ENCODE measurements around the gene PTPN5.
A peak's percentile ranks its signal among the peaks of the same experiment; 100 is the strongest.

Gene PTPN5

DNA sequence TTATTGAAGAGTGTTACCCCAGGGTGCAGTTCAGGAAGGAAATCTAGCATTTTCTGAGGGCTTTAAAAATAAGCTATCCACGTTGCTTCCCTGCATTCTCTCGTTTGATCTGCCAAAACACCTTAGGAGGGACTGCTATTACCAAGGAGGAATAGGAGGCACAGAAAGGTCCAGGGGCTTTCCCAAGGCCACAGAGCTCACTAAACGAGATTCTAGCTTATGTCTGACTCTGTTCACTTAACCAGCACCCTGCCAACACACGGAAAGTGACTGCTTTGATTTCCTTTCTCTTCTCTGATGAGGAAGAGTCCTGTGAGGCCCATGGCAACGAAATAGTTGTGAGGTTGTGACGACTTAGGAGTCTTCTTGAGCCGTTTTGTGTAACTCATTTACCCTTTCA is 3.4 kb upstream of the PTPN5 start:
- Histone ChIP-seq H3K27me3 (replicated peaks; ENCODE audit: insufficient read depth, low read length) (peaks cover 27% of the 10 kb centered on the region), H3K9me3 (replicated peaks; ENCODE audit: insufficient read depth, low read length) (no peaks in the 10 kb centered on the region)

DNA sequence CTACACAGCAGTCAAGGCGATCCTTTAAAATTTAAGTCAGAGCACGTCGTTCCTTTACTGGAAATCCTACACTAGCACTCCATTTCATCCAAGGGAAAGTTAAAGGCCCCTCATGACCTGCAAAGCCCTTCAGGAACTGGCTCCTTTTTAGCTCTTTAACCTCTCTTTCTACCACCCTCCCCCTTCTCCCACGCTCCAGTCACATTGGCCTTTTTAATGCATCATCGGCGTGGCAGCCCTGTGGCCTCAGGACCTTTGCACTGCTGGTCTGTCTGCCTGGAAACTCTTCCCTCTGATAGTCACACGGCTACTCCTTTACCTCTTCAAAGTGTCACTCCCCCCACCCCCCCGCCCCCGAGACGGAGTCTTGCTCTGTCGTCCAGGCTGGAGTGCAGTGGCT is 1.2 kb upstream of the PTPN5 start:
- Histone ChIP-seq H3K4me2 (ENCODE audit: low read depth, low read length) (no peak overlapping the region), H3K4me3 (ENCODE audit: low read length) (no peak overlapping the region), H3K9me3 (replicated peaks; ENCODE audit: insufficient read depth, low read length) (no peaks in the 10 kb centered on the region), H3K9ac (ENCODE audit: low read length) (no peak overlapping the region), H3K79me2 (ENCODE audit: low read length) (no peaks in the 10 kb centered on the region), H3K36me3 (replicated peaks; ENCODE audit: insufficient read depth, low read length) (no peaks in the 10 kb centered on the region), H3F3A (ENCODE audit: insufficient read depth, low read length) (no peaks in the 10 kb centered on the region), H3K4me1 (ENCODE audit: low read length) (no peaks in the 10 kb centered on the region), H4K20me1 (ENCODE audit: insufficient read depth, low read length) (no peaks in the 10 kb centered on the region), H2AFZ (ENCODE audit: low read length) (no peak overlapping the region), H3K9me2 (replicated peaks; ENCODE audit: insufficient read depth, low read length) (no peaks in the 10 kb centered on the region), H3K27ac (ENCODE audit: low read length) (no peak overlapping the region), H3K27me3 (replicated peaks; ENCODE audit: insufficient read depth, low read length) (peaks cover 31% of the 10 kb centered on the region)
- TF ChIP-seq EZH2phosphoT487 (IDR thresholded peaks at IDR 0.05; ENCODE audit: low read length) (no peak), EZH2 (optimal IDR thresholded peaks at IDR 0.05; ENCODE audit: low read depth, low read length) (no peak)
- TF ChIP-seq, protein P1, sequence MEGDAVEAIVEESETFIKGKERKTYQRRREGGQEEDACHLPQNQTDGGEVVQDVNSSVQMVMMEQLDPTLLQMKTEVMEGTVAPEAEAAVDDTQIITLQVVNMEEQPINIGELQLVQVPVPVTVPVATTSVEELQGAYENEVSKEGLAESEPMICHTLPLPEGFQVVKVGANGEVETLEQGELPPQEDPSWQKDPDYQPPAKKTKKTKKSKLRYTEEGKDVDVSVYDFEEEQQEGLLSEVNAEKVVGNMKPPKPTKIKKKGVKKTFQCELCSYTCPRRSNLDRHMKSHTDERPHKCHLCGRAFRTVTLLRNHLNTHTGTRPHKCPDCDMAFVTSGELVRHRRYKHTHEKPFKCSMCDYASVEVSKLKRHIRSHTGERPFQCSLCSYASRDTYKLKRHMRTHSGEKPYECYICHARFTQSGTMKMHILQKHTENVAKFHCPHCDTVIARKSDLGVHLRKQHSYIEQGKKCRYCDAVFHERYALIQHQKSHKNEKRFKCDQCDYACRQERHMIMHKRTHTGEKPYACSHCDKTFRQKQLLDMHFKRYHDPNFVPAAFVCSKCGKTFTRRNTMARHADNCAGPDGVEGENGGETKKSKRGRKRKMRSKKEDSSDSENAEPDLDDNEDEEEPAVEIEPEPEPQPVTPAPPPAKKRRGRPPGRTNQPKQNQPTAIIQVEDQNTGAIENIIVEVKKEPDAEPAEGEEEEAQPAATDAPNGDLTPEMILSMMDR (IDR thresholded peaks at IDR 0.05; ENCODE audit: low read length): no peak
- no peak for DNase-seq

More for the DNA sequence above, 3.4 kb upstream of the PTPN5 start:
- H3K9ac ChIP-seq (ENCODE audit: low read length): no peak overlapping the region
- no peaks in the 10 kb centered on the region for H3K9me2 ChIP-seq (replicated peaks; ENCODE audit: insufficient read depth, low read length)
- H3K4me3 ChIP-seq (ENCODE audit: low read length): no peak overlapping the region
- no peaks in the 10 kb centered on the region for H3F3A ChIP-seq (ENCODE audit: insufficient read depth, low read length)
- H4K20me1 ChIP-seq (ENCODE audit: insufficient read depth, low read length): no peaks in the 10 kb centered on the region
- TF ChIP-seq, protein P1 (IDR thresholded peaks at IDR 0.05; ENCODE audit: low read length): no peak
- TF ChIP-seq EZH2 (optimal IDR thresholded peaks at IDR 0.05; ENCODE audit: low read depth, low read length): no peak
- TF ChIP-seq EZH2phosphoT487 (IDR thresholded peaks at IDR 0.05; ENCODE audit: low read length): no peak
- H2AFZ ChIP-seq (ENCODE audit: low read length): no peak overlapping the region
- no peak overlapping the region for H3K27ac ChIP-seq (ENCODE audit: low read length)
- H3K79me2 ChIP-seq (ENCODE audit: low read length): no peaks in the 10 kb centered on the region
- H3K36me3 ChIP-seq (replicated peaks; ENCODE audit: insufficient read depth, low read length): no peaks in the 10 kb centered on the region
- no peaks in the 10 kb centered on the region for H3K4me1 ChIP-seq (ENCODE audit: low read length)
- no peak overlapping the region for H3K4me2 ChIP-seq (ENCODE audit: low read depth, low read length)
- no peak for DNase-seq

DNA sequence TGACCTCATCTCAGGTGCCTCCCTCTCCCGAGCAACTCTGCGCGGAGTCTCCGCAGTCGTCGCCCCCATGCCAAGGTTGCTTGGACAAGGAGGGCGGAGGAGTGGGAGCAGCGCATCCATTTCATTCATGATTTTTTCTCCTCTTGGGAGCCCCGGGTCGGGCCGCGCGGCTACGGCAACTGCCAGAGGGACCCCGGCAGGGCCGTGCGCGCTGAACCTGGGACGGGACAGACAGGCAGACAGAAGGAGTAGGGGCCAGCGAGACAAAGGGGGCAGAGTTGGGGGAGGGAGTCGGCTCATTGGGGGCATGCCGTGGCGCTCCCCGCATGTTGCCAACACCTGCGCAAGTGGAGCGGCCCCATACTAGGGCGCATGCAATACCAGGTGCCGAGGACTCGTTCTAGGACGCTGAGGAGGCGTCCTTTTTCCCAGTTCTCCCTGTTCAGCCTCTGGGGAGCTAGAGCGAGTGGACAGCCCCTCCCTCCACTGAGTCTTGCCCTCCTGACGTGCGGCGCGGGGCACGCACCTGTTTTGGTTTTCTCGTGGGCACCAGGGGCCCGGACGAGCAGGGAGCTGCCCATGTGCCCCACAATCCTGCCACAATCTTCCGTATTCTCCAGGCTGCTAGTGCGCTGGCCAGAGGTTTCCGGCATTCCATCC is 501 bp upstream of the PTPN5 start:
- no peak overlapping the region for H3K27ac ChIP-seq (ENCODE audit: low read length)
- no peak overlapping the region for H3K9ac ChIP-seq (ENCODE audit: low read length)
- no peak for TF ChIP-seq EZH2phosphoT487 (IDR thresholded peaks at IDR 0.05; ENCODE audit: low read length)
- TF ChIP-seq, protein P1 (IDR thresholded peaks at IDR 0.05; ENCODE audit: low read length): no peak
- TF ChIP-seq EZH2 (optimal IDR thresholded peaks at IDR 0.05; ENCODE audit: low read depth, low read length): no peak
- no peaks in the 10 kb centered on the region for H4K20me1 ChIP-seq (ENCODE audit: insufficient read depth, low read length)
- H3K79me2 ChIP-seq (ENCODE audit: low read length): no peaks in the 10 kb centered on the region
- H3K36me3 ChIP-seq (replicated peaks; ENCODE audit: insufficient read depth, low read length): no peaks in the 10 kb centered on the region
- H3K4me3 ChIP-seq (ENCODE audit: low read length): no peak overlapping the region
- peak overlapping the region; percentile 27; the same call in 1 of the 2 replicates for H3K4me2 ChIP-seq (ENCODE audit: low read depth, low read length)
- H3K4me1 ChIP-seq (ENCODE audit: low read length): no peaks in the 10 kb centered on the region
- H3K9me3 ChIP-seq (replicated peaks; ENCODE audit: insufficient read depth, low read length): no peaks in the 10 kb centered on the region
- H2AFZ ChIP-seq (ENCODE audit: low read length): no peak overlapping the region
- no peak for DNase-seq
- no peaks in the 10 kb centered on the region for H3F3A ChIP-seq (ENCODE audit: insufficient read depth, low read length)
- peaks cover 31% of the 10 kb centered on the region for H3K27me3 ChIP-seq (replicated peaks; ENCODE audit: insufficient read depth, low read length)
- no peaks in the 10 kb centered on the region for H3K9me2 ChIP-seq (replicated peaks; ENCODE audit: insufficient read depth, low read length)
